Peyer's patch (tissue), 4 donors: ENCODE measurements around the gene RBP5. TPM values are rescaled to one million over a fixed set of nuclear protein-coding genes. Genes with fewer than 3 reads are reported as not detected.

Experiments used
- DNase-seq, 3 donors: peaks; one replicate each; pipeline ENCODE4 v3.0.0-alpha.2; 2017 to 2019
- H3K27ac ChIP-seq, 4 donors: fragments of 200-600 bp; sonication (generic); one replicate each; pipeline ENCODE4 v1.5.1; 2016 to 2019
- H3K27me3 ChIP-seq, 2 donors: fragments of 200-600 bp; sonication (generic); one replicate each; pipeline ENCODE4 v1.5.1; 2019
- H3K36me3 ChIP-seq, 3 donors: fragments of 200-600 bp; sonication (generic); one replicate each; pipeline ENCODE4 v1.5.1; 2016 to 2019
- H3K4me1 ChIP-seq, 4 donors: fragments of 200-600 bp; sonication (generic); one replicate each; pipeline ENCODE4 v1.5.1; 2016 to 2019
- H3K4me3 ChIP-seq, 4 donors: fragments of 200-600 bp; sonication (generic); 1 replicate in 3 of 4; 2 replicates in 1 of 4; pipeline ENCODE4 v1.5.1; 2016 to 2019; ENCODE audit warnings: mild to moderate bottlenecking in 1 of 4
- H3K9me3 ChIP-seq, 4 donors: fragments of 200-600 bp; sonication (generic); one replicate each; pipeline ENCODE4 v1.5.1; 2016 to 2019; ENCODE audit warnings: mild to moderate bottlenecking in 1 of 4
- CTCF ChIP-seq, 6 experiments: fragments of 450-650 bp in 4 of 6; fragments of 200-600 bp in 2 of 6; sonication (generic) in 1 of 6; IDR thresholded peaks; one replicate each; pipeline ENCODE4 v1.5.1; 2017 to 2019; ENCODE audit warnings: antibody characterized with exemption in 6 of 6, mild to moderate bottlenecking in 3 of 6, moderate library complexity in 1 of 6
- POLR2A ChIP-seq, 2 donors: fragments of 450-650 bp; IDR thresholded peaks; one replicate each; pipeline ENCODE4 v1.5.1; 2017; ENCODE audit warnings: antibody characterized with exemption in 2 of 2, mild to moderate bottlenecking in 2 of 2, moderate library complexity in 2 of 2
- total RNA-seq, 4 donors: library from RNA; depleted of rRNA; stranded (reverse); fragments of >200 nt; gene quantifications; one replicate each; pipeline ENCODE4 v1.1.0, GENCODE V29; 2016

Gene RBP5
- total RNA-seq, 4 donors from 2014 or later: 3.7 to 64.4 (median 4.3) TPM; not detected in 1

GRCh38 chr12:7092986-7093460 is 35.7 kb downstream of the RBP5 start:
- Histone ChIP-seq H3K27ac (peak overlapping the region; percentile 43 to 82 (median 72)), H3K27me3 (no peaks in the 10 kb centered on the region), H3K36me3 (peaks cover 0 to 4% (median 0%) of the 10 kb centered on the region in 3 donors), H3K4me3 (no peak overlapping the region), H3K9me3 (no peaks in the 10 kb centered on the region), H3K4me1 (peaks cover 0 to 5% (median 1%) of the 10 kb centered on the region in 4 donors)
- DNase-seq: no peak
- TF ChIP-seq POLR2A (IDR thresholded peaks at IDR 0.05) (no peak), CTCF (IDR thresholded peaks at IDR 0.05) (no peak)

- peak; percentile 12 to 35 for TF ChIP-seq POLR2A (IDR thresholded peaks at IDR 0.05)
- TF ChIP-seq CTCF (IDR thresholded peaks at IDR 0.05): peak; percentile 60 to 91 (median 84)
- H3K9me3 ChIP-seq: no peaks in the 10 kb centered on the region
- H3K27me3 ChIP-seq: no peaks in the 10 kb centered on the region
- H3K27ac ChIP-seq: peak within 1 kb of the TSS; percentile 43 to 82 (median 72)
- peaks cover 0 to 5% (median 1%) of the 10 kb centered on the region in 4 donors for H3K4me1 ChIP-seq
- H3K36me3 ChIP-seq: no peaks in the 10 kb centered on the region
- DNase-seq: peak; percentile 68 to 88 (median 76)
- H3K4me3 ChIP-seq: peak within 1 kb of the TSS; percentile 36 to 50 (median 38)
These were observed 36.3 kb downstream of the RBP5 start, which contains the start of gene C1R for GRCh38 chr12:7092229-7092985. TSS of gene C1R (minus strand) at chr12:7092445. CDS start at chr12:7092388, 57 bp downstream.

- peaks cover 0 to 5% (median 1%) of the 10 kb centered on the region in 4 donors for H3K4me1 ChIP-seq
- no peaks in the 10 kb centered on the region for H3K36me3 ChIP-seq
- no peak for DNase-seq
- H3K9me3 ChIP-seq: no peaks in the 10 kb centered on the region
- peak overlapping the region; percentile 36 to 50 (median 38) for H3K4me3 ChIP-seq
- TF ChIP-seq POLR2A (IDR thresholded peaks at IDR 0.05): no peak
- no peak for TF ChIP-seq CTCF (IDR thresholded peaks at IDR 0.05)
- no peaks in the 10 kb centered on the region for H3K27me3 ChIP-seq
- H3K27ac ChIP-seq: peak overlapping the region; percentile 43 to 82 (median 72)
These were observed 36.9 kb downstream of the RBP5 start for GRCh38 chr12:7091660-7092228.

DNA sequence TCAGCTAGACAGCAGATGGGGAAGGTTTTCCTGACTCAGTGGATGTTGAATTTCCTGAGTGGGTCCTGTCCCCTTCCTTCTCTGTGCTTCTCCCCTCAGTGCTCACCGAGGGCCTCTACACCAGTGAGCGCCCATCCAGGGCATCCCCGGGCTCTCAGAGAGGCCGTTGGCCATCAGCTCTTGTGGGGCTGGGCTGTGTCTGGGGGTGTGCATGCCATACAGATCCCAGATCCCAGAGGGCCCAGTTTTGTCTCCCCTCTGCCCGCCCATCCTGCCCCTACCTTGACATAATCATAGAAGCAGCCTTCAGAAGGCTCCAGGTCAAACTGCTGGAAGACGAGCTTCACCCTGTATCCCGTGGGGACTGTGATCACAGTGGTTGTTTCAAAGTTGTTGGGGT is 37.5 kb downstream of the RBP5 start:
- peak overlapping the region; percentile 43 to 82 (median 72) for H3K27ac ChIP-seq
- no peak for TF ChIP-seq CTCF (IDR thresholded peaks at IDR 0.05)
- H3K4me1 ChIP-seq: peaks cover 0 to 5% (median 1%) of the 10 kb centered on the region in 4 donors
- no peaks in the 10 kb centered on the region for H3K36me3 ChIP-seq
- no peak for DNase-seq
- H3K27me3 ChIP-seq: no peaks in the 10 kb centered on the region
- no peaks in the 10 kb centered on the region for H3K9me3 ChIP-seq
- H3K4me3 ChIP-seq: peak overlapping the region; percentile 36 to 50 (median 38)

DNA sequence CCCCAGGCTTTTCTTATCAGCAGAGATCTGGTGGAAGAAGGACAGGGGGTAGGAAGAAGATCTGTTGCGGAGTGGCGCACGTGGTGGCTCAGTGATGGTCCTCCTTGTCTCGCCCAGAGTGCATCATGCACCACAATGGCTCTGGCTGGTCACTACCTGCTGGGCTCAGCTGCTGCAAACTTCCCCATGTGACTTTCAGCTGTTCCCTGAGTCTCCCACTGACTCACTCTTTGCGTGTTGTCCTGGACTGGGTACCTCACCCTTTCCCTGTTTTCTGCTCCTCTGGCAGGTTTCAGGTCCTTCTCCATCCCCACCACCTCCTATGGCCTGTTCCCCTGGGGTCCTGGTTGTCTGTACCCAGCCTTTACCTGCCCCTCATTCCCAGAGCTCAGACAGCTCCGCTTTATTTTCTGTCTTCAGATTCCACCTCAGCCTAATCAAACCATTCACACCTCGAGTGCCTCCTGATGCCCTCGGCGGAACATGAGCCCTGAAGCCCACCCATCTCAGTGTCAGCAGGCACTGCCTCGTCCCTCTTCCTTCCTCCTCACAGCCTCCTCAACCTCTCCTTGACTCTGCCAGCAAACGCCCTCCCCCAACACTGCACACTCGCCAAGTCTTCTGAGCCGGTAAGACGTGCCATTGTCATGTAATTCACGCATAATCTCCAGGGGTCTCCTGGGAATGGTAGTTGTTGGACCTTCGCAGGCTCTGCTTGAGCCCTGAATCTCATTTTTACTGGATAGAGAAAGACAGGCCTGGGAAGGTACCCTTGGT is 38.3 kb downstream of the RBP5 start:
- Histone ChIP-seq H3K4me1 (peaks cover 0 to 5% (median 1%) of the 10 kb centered on the region in 4 donors), H3K27ac (peak overlapping the region; percentile 48 to 82 (median 72)), H3K27me3 (no peaks in the 10 kb centered on the region), H3K9me3 (no peaks in the 10 kb centered on the region), H3K4me3 (peak overlapping the region in 3 of 4 donors; percentile 36 to 50 (median 39)), H3K36me3 (no peaks in the 10 kb centered on the region)
- no peak for TF ChIP-seq CTCF (IDR thresholded peaks at IDR 0.05)
- TF ChIP-seq POLR2A (IDR thresholded peaks at IDR 0.05): no peak
- DNase-seq: no peak
